Islet of Langerhans (tissue), 1 donor: ENCODE measurements around the gene CSTB.

ENCODE experiments used
- FAIRE-seq: peaks from one replicate; lab custom pipeline; 2011; peaks lifted over from hg19 to GRCh38; lab: Jason Lieb, UNC

CSTB gene

DNA sequence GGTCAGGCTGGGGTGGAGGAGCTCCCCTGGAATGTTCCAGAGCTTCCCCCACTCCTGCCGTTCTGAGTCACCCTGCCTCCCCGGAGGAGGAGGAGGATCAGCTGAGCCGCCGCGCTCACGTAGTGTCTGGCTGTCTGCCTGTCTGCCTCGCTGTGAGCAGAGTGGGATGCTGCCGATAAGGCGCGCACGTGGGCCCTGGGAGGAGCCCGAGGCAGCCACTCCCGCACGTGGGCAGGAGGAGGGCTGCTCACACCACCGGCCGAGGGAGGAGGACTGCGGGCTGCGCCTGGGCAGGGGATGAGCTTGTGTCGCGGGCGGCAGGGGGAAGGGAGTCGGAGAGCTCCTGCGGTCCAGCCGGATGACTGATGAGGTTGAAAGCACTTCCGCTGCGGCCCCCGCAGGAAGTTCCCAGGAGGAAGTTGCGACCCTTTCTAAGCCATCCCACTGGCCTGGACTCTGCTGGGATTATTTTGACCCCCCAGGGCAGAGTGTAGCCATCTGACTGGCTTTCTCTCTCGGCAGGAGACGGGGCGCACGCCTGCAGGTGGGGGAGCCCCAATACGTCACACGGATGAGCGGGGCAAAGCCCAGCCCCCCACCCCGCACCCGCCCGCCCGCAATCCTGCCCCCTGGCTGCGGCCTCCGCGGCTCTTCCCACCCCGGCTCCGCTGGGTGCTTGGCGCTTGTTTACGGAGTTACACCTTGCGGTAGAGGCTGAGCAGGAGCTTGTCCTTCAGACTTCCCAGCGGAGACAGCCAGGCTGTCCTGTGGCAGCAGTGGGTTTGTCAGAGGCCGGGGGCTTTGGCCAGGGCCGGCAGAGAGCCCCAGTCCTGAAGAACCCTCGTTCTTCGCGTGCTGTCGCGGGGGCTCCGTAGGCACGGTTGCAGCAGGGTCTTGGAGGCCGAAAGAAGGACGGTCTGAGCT lies 47.4 kb downstream of the CSTB start:
- no peak for FAIRE-seq

DNA sequence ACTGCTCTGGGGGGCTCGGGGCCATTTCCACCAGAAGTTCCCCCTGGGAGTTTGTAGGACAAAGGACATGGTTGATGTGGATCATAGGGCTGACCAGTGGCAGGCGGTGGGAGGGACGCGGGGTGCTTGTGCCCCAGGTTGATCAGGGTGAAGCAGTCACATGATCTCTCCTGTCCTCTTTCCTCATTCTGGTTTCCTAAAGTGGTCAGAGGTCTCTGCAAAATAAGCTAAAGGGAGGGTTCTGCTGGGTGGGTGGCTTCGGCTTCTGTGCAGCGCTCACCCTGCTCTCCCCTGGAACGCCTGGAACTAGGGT lies 48.0 kb downstream of the CSTB start:
- FAIRE-seq = no peak

DNA sequence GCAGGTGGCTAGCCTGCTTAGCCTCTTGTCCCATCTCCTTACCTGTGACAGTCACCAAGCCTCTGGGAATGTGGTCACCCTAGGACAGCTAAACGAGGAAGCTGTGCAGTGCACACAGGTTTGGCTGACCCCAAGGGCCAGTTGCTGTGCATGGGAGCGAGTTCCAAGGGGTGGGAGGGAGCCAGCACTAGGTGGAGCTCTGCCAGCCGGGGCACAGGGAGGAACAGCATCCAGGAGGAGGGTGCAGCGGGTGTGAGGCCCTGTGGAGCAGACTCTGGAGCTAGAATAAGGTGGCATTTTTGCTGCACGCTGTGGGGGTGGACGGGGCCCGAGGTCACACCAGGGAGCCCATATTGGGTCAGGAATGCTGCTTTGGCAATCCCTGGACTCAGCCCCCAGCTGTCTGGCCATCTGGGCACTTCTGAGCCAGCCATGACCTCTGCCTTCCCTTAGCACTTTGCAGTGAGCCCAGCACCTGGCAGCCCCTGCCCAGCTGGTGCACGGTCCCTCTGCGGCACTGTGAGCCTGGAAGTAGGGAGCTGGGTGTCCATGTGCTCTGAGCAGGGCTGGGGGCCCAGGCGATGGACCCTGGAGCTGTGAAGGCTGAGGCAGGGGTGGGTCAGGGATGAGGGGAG lies 48.5 kb downstream of the CSTB start:
- no peak for FAIRE-seq

DNA sequence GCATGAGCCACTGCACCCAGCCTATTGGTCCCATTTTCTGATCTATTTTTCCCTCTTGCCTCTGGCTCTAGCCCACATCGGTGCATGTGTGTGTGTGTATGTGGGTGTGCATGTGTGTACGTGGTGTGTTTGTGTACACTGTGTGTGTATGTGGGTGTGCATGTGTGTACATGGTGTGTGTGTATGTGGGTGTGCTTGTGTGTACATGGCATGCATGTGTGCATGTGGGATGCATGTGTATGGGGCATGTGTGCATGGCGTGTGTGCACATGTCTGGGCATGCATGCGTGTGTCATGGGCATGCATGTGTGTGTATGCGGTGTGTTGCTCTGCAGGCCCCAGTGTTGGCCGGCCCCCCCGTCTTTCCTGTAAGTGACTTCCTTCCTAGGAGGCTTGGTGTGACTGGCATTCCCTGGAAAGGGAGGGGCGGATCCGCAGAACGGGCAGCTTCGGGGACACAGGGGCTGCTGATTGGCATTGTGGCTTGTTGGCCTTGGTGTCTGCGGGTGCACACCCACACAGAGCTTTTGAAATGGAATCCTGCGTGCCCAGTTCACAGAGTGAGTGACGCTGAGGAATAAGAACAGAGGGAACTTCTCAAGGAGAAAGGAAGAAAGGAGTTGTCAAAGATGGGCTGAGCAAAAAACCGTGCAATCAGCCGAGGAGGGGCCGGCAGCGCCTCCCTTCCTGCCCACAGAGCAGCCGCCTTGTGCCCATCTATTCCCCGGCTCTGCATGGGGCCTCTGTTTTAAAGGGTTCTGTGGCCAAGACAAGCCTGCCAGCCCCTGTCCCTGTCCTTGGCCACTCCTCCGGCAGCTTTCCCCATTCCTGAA lies 49.2 kb downstream of the CSTB start:
- FAIRE-seq = no peak
